ENCODE data around the gene GON4L.

GON4L gene

DNA sequence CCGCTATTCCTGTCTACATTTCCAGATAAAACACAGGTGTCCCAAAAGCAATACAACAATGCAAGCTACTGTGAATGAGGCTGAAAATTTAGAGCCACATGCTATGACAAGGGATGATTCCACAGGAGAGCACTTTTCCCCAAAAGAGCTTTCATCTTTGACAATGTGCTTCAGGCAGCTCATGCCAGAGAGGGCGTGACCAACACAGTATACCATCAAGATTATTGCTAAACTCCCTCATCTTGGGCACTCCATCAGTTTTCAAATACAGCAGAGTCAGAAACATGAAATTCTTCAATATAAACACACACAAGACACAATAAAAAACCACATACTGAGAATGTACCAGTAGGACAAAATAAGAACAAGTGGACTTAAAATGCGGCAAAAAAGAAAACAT, 6.7 kb downstream of the GON4L start:
- TF ChIP-seq, protein P1, sequence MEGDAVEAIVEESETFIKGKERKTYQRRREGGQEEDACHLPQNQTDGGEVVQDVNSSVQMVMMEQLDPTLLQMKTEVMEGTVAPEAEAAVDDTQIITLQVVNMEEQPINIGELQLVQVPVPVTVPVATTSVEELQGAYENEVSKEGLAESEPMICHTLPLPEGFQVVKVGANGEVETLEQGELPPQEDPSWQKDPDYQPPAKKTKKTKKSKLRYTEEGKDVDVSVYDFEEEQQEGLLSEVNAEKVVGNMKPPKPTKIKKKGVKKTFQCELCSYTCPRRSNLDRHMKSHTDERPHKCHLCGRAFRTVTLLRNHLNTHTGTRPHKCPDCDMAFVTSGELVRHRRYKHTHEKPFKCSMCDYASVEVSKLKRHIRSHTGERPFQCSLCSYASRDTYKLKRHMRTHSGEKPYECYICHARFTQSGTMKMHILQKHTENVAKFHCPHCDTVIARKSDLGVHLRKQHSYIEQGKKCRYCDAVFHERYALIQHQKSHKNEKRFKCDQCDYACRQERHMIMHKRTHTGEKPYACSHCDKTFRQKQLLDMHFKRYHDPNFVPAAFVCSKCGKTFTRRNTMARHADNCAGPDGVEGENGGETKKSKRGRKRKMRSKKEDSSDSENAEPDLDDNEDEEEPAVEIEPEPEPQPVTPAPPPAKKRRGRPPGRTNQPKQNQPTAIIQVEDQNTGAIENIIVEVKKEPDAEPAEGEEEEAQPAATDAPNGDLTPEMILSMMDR (IDR thresholded peaks at IDR 0.05) = no peak

DNA sequence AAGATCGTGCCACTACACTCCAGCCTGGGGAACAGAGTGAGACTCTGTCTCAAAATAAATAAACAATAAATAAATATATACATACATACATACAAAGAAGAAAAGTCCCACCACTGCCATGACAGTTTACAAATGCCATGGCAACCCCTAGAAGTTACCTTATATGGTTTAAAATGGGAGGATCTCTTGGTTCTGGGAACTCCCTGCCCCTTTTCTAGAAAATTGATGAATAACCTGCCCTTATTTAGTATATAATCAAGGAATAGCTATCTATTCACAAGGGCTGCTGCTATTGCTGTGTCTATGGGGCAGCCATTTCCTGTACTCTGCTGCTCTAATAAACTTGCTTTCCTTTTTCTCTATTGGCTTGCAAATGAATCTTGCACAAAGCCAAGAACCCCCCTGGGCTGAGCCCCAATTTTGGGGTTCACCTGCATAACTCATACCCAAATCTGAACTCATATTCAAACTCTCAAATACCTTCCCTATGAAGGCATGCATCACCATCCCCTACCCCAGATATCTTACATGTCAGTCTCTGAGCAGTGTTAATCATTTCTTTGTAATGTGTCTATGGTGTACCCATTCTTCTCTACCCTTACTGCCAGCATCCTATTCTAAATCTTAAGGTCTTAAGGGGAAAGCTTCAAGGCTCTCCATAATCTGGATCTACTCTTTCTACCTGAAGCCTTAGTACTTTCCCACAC, 9.0 kb downstream of the GON4L start:
- TF ChIP-seq, protein P1 (IDR thresholded peaks at IDR 0.05) = no peak

DNA sequence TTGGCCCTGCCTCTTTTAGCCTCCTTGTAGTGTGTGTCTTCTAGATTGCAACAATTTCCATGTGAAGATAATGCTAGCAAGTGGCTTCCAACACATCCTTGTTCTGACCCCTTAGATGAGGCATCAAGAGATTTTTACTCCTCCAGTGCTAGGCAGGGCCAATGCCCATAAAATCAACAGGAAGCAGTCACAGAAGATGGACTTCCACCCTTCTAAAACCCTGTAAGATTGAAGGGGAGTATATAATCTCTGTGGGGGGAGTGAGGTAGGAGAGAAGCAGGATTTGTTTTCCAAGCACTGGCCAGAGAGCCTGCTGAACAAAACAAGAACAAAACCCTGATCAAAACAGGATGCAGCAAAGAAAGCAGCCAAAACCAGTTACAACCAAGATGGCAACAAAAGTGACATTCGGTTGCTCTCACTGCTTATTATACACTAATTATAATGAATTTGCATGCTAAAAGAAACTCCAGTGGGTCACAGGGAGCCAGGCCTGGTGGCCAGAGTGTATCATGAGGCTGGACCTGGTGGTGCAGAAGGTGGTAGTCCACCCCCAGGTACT, 12.1 kb downstream of the GON4L start:
- TF ChIP-seq, protein P1 (IDR thresholded peaks at IDR 0.05) = no peak

DNA sequence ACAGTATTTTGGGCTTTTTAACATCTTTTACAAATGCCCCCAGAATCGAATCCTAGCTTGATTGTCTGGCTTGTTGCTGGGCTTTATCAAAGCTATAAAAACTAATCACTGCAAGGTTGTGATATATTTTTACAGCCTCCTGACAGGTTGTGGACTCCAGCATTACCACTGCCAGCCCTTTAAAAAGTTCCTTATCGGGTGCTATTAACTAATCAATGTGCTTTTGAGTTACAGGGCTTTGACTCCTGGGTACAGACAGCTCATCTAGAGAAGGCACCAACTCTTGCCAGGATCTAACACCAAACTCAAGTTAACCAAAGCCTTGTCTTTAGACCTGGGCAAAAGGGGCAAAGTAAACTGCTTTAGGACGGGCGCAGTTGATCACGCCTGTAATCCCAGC, 16.6 kb downstream of the GON4L start:
- TF ChIP-seq, protein P1 (IDR thresholded peaks at IDR 0.05) = no peak

DNA sequence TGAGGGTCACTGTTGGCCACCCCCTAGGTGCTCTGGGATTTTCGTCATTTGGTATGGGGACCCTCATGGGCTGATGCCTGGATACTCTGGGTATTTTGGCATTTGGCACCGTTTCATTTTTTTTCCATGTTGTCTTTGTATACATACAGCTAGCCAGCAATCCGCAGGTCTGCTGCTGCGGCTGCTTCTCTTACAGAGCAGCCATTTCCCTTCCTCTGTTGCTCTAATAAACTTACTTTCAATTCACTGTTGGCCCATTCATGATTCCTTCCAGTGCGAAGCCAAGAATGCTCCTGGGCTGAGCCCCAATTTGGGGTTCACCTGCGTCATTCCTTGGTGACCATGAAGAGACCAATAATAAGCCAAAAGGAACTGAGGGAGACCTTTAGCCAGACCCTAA, 21.5 kb downstream of the GON4L start:
- TF ChIP-seq, protein P1 (IDR thresholded peaks at IDR 0.05) = no peak

- TF ChIP-seq, protein P1 (IDR thresholded peaks at IDR 0.05) = no peak
Measured at GRCh38 chr1:155834296-155834926, 22.6 kb downstream of the GON4L start.

DNA sequence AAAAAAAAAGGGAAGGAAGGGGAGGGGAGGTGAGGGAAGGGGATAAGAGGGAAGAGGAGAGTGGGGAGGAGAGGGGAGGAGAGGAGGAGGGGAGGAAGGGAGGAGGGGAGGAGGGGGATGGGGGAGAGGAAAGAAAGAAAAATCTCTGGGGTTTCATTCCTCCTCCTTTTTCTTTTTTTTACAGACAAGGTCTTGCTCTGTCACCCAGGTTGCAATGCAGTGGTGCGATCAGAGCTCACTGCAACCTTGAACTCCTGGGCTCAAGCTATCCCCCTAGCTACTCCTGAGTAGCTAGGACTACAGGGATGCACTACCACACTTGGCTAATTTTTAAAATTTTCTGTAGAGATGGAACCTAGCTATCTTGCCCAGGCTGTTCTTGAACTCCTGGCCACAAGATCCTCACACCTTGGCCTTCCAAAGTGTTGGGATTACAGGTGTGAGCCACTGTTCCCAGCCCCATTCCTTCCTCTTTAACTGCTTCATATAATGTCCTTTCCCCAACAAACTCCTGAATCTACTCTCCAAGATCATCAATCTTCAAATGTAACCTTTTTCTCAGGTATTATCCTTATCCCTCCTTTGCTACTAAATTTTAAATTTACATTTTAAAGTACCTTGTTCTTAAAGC, 23.2 kb downstream of the GON4L start:
- TF ChIP-seq, protein P1 (IDR thresholded peaks at IDR 0.05) = no peak
